Stimulated activated CD4-positive, alpha-beta T cell treated with anti-CD3 and anti-CD28 coated beads, Interleukin-12 subunit alpha, Interleukin-12 subunit beta, amount 100 ng/mL, for 48 hours (primary cell): Measurements from ENCODE around the gene BEST4.
"Not testable (repeated sequence)": the region's sequence is repeated elsewhere in the genome, so short reads cannot be mapped to it uniquely, and the experiment has no call there.

Experiments used
- DNase-seq, 3 donors: peaks; one replicate each; pipeline ENCODE4 v3.0.0-alpha.2; 2020; ENCODE audit warnings: low read depth in 2 of 3, low spot score in 1 of 3

BEST4 gene

DNA sequence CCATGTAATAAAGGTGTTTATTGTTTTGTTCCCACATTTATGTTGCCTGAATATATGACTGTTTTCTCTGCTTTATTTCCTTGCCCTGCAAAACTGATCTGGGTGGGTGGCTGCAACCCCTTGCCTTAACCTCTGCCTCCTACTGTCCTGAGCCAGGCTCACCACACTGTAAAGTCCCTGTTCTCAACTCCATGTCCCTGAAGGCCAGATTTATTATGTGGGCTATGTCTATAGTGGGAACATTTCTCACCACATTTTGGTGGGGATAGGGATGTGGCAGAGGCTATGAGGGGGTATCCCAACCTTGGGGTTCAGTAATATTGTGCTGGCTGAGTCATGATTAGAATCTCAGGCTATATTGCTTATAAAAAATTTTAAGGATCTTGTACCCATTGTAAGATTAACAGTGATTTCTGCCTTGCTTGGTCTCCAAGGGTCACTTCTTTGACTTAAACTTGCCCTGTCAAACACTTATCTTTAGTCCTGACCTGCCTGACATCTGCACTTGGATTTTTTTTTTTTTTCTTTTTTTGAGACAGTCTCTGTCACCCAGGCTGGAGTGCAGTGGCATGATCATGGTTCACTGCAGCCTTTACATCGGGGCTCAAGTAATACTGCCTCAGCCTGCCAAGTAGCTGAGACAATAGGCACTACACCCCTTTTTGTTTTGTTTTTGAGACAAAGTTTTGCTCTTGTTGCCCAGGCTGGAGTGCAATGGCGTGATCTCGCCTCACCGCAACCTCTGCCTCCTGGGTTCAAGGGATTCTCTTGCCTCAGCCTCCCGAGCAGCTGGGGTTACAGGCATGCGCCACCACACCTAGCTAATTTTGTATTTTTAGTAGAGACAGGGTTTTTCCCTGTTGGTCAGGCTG is 9.0 kb downstream of the BEST4 start:
- DNase-seq, result no peak

DNA sequence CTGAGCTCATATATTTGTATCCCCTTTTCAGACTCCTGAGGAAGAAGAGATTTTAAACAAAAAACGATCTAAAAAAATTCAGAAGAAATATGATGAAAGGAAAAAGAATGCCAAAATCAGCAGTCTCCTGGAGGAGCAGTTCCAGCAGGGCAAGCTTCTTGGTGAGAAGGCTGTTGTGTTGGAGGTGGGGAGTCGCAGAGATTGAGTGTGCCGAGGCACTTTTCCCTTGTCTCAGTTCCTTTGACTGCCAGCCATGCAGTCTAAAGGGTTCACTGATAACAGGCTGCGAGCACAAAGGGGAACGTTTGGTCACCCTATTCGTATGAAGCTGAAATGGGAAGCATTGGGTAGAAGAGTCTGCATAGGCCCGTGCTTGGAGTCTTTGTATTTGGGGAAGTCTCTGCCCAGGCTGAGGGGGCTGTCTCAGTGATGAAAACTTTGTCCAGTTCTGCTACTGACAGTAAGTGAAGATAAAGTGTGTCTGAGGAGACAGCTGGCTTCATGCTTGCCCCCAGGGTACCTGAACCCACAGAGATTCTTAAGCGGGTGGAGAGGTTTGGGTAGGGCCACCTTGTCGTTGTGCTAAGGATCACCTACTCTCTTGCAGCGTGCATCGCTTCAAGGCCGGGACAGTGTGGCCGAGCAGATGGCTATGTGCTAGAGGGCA is 9.9 kb downstream of the BEST4 start:
- DNase-seq, result no peak

- no peak for DNase-seq
Observed at GRCh38 chr1:44777547-44777946, 10.4 kb downstream of the BEST4 start.

- DNase-seq, result no peak
Observed at GRCh38 chr1:44776730-44777068, 11.3 kb downstream of the BEST4 start.

GRCh38 chr1:44775930-44776729 is 11.8 kb downstream of the BEST4 start:
- DNase-seq, result no peak

- peak; percentile 82 to 90 (median 85) for DNase-seq
Observed at GRCh38 chr1:44775078-44775929, 12.7 kb downstream of the BEST4 start, which contains the start of gene RPS8. TSS of gene RPS8 (plus strand) at chr1:44775540. CDS start at chr1:44775597, 57 bp downstream.

GRCh38 chr1:44766421-44766820 is 21.5 kb downstream of the BEST4 start:
- DNase-seq, result not testable (repeated sequence)

DNA sequence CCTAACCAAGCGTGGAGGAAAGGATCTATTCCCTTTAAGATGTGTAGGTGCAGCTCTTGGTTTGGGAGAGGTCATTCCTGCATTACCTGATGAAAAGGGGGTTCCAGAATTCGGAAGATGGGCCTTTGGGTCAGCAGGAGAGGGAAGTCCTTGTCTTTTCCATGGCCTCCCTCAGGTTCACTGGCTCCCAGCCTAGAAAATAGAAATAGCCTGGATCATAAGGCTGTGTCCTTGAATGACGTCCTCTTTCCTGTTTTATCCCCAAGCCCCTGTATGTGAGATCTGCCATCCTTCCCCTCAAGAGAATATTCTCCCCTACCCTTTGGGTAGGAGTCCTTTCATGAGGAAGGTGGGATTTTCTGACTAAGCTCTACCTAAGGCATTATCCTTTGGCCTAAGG is 27.1 kb downstream of the BEST4 start:
- no peak for DNase-seq

DNA sequence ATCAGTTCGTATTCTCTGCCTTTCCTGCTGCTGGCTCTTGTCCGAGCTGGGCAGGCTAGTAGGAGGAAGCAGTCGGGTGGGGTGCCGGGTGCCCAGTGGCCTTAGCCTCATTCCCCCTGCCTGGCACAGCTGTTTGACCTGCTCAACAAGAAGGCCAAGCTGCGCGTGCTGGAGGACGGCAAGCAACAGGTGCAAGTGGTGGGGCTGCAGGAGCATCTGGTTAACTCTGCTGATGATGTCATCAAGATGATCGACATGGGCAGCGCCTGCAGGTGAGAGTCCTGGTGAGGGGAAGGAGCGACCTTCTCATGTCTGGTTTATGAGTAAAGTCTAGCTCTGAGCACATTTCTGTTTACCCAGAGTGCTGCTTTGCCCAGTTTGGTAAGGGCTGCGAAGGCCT is 28.9 kb downstream of the BEST4 start:
- no peak for DNase-seq

GRCh38 chr1:44757420-44757819 is 30.6 kb downstream of the BEST4 start:
- DNase-seq, result no peak

DNA sequence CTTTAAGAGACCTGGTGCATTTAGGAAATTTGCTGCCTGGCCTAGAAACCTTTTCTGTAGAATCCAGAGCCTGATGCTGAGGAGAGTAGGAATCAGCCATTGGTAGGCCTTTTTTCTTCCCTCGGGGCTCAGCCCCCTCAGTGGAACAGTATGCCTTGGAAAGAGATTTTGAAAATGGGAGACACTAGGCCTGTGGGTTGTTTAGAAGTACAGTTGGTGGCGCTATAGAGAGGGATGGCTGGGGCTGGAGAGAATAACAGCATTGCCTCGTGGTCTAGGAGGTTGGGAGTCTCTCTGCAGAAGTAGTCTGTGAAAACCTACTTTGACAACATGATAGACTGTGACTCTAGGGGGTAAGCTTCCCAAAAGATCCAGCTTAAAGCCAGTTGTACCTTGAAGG is 40.1 kb downstream of the BEST4 start:
- DNase-seq, result no peak

- no peak for DNase-seq
Observed at GRCh38 chr1:44743211-44743610, 44.8 kb downstream of the BEST4 start.

- no peak for DNase-seq
Observed at GRCh38 chr1:44740179-44740617, 47.8 kb downstream of the BEST4 start.

- peak; percentile 96 to 98 (median 98) for DNase-seq
Observed at GRCh38 chr1:44739307-44740178, 48.4 kb downstream of the BEST4 start, which contains the start of gene KIF2C. TSS of gene KIF2C (plus strand) at chr1:44739837. CDS start at chr1:44739933, 96 bp downstream.

GRCh38 chr1:44738953-44739306 is 49.0 kb downstream of the BEST4 start:
- not testable (repeated sequence) for DNase-seq

- DNase-seq, result no peak
Observed at GRCh38 chr1:44735992-44736391, 52.0 kb downstream of the BEST4 start.

- no peak for DNase-seq
Observed at GRCh38 chr1:44733784-44734183, 54.2 kb downstream of the BEST4 start.
